Measurements from ENCODE around the gene BCL2L13.
"Not testable (repeated sequence)": the region's sequence is repeated elsewhere in the genome, so short reads cannot be mapped to it uniquely, and the experiment has no call there.

GRCh38 chr22:17642357-17642756, 3.8 kb downstream of the BCL2L13 start:
- TF ChIP-seq EP300, CTCF, POLR2A, POLR2AphosphoS5 (IDR thresholded peaks at IDR 0.05): not testable (repeated sequence)
